HG02943 (cell line): ENCODE measurements around the gene COQ5.
"Not testable (repeated sequence)": the region's sequence is repeated elsewhere in the genome, so short reads cannot be mapped to it uniquely, and the experiment has no call there.

Experiments used
- ATAC-seq: cut with Tn5 transposase; IDR thresholded peaks from one replicate; pipeline ENCODE4 v1.9.1; 2021; ENCODE audit warnings: mild to moderate bottlenecking, low read depth, moderate library complexity; ENCODE audit not compliant: unreplicated experiment

COQ5 gene

GRCh38 chr12:120528861-120529525, at the start of gene COQ5:
Gene COQ5, minus strand, starts transcription at chr12:120529158. Its CDS starts 17 bp downstream, at chr12:120529141.
- ATAC-seq, result peak; percentile 67

- no peak for ATAC-seq
These were observed 45.1 kb upstream of the COQ5 start for GRCh38 chr12:120574106-120574505.

GRCh38 chr12:120573560-120573959, 44.6 kb upstream of the COQ5 start:
- ATAC-seq, result no peak

GRCh38 chr12:120571299-120571698, 42.3 kb upstream of the COQ5 start:
- ATAC-seq, result no peak

GRCh38 chr12:120563495-120563894, 34.5 kb upstream of the COQ5 start:
- no peak for ATAC-seq

GRCh38 chr12:120562906-120563305, 33.9 kb upstream of the COQ5 start:
- no peak for ATAC-seq

- no peak for ATAC-seq
These were observed 28.6 kb upstream of the COQ5 start for GRCh38 chr12:120557589-120557988.

- ATAC-seq, result no peak
These were observed 25.7 kb upstream of the COQ5 start for GRCh38 chr12:120554678-120555077.

- ATAC-seq, result no peak
These were observed 17.1 kb upstream of the COQ5 start for GRCh38 chr12:120546050-120546386.

GRCh38 chr12:120544691-120545090, 15.7 kb upstream of the COQ5 start:
- ATAC-seq, result no peak

- no peak for ATAC-seq
These were observed 13.2 kb upstream of the COQ5 start for GRCh38 chr12:120542166-120542565.

GRCh38 chr12:120540445-120540844, 11.5 kb upstream of the COQ5 start:
- no peak for ATAC-seq

- ATAC-seq, result no peak
These were observed 10.3 kb upstream of the COQ5 start for GRCh38 chr12:120539303-120539702.

- ATAC-seq, result no peak
These were observed 9.6 kb upstream of the COQ5 start for GRCh38 chr12:120538281-120539156.

GRCh38 chr12:120537856-120538220, 8.9 kb upstream of the COQ5 start:
- no peak for ATAC-seq

GRCh38 chr12:120536064-120536791, 7.3 kb upstream of the COQ5 start:
- ATAC-seq, result no peak

GRCh38 chr12:120534703-120535655, 6.0 kb upstream of the COQ5 start:
- peak; percentile 36 for ATAC-seq

GRCh38 chr12:120534203-120534702, 5.3 kb upstream of the COQ5 start, which contains the start of gene RNF10:
Gene RNF10, plus strand, starts transcription at chr12:120534356. Its CDS starts 456 bp downstream, at chr12:120534812.
- peak; percentile 61 for ATAC-seq

GRCh38 chr12:120532701-120533238, 3.8 kb upstream of the COQ5 start:
- ATAC-seq, result no peak

GRCh38 chr12:120530418-120530761, 1.4 kb upstream of the COQ5 start:
- not testable (repeated sequence) for ATAC-seq
